K562 (cell line): ENCODE measurements around the gene LSM12. TPM values are rescaled to one million over a fixed set of nuclear protein-coding genes. Genes with fewer than 3 reads are reported as not detected.

Experiments
- ATAC-seq: fragments of 200-7000 bp; cut with Tn5 transposase; 3 replicates; pipeline ENCODE4 v1.9.1; 2020; ENCODE audit warnings: moderate library complexity
- BruUV-seq: library from RNA; stranded (reverse); fragments of 400-500 nt; replicated peaks from 2 replicates; lab custom pipeline; 2021; lab: Mats Ljungman, UMichigan
- CTCF ChIA-PET: fragments of 300-600 bp; formaldehyde crosslinking; extraction: SDS; loops from one replicate; lab custom pipeline; 2021; ENCODE audit warnings: low intra/inter-chr PET ratio; lab: Yijun Ruan, JAX
- POLR2A ChIA-PET: fragments of 300-600, 350-650 bp; sonication (Branson Sonifier 250); formaldehyde crosslinking; extraction: SDS; loops from one replicate; lab custom pipeline; 2021; ENCODE audit warnings: antibody characterized with exemption, inconsistent platforms; lab: Yijun Ruan, JAX
- DNase-seq, 4 experiments: peaks; one replicate each; pipeline versions ENCODE4 v3.0.0 to v3.0.0-alpha.2; 2011 to 2018; ENCODE audit warnings: low spot score in 3 of 4, mixed read lengths in 3 of 4; ENCODE audit errors: extremely low read depth in 1 of 4
- FAIRE-seq: peaks from 2 replicates; lab custom pipeline; 2011; peaks lifted over from hg19 to GRCh38; lab: Jason Lieb, UNC
- H2AFZ ChIP-seq: 2 replicates; pipeline ENCODE4 v1.6.0; 2011; ENCODE audit warnings: low read depth, low read length, control low read depth, inconsistent platforms
- H3K27ac ChIP-seq: fragments of 200-600 bp; 3 replicates; pipeline ENCODE4 v1.8.0; 2011; ENCODE audit warnings: low read depth, mild to moderate bottlenecking, control low read depth, inconsistent platforms, low read length, moderate library complexity, mixed read lengths; ENCODE audit errors: extremely low read depth
- H3K27me3 ChIP-seq, 2 experiments: fragments of 300-600 bp in 1 of 2; 2 replicates in 1 of 2; 3 replicates in 1 of 2; pipeline versions ENCODE4 v1.6.0 to v1.8.0; 2011; ENCODE audit warnings: inconsistent platforms in 2 of 2, low read length in 2 of 2, mild to moderate bottlenecking in 1 of 2, mixed read lengths in 1 of 2, moderate library complexity in 1 of 2; ENCODE audit not compliant: control insufficient read depth in 2 of 2, insufficient read depth in 2 of 2
- H3K36me3 ChIP-seq: fragments of 300-600 bp; 3 replicates; pipeline ENCODE4 v1.8.0; 2011; ENCODE audit warnings: mild to moderate bottlenecking, low read length, inconsistent platforms; ENCODE audit not compliant: control insufficient read depth, insufficient read depth
- H3K4me1 ChIP-seq, 2 experiments: fragments of 200-600 bp in 1 of 2; replicated peaks in 1 of 2; 2 replicates in 1 of 2; 3 replicates in 1 of 2; pipeline versions ENCODE4 v1.5.1 to v1.8.0; 2011; ENCODE audit warnings: inconsistent platforms in 2 of 2, low read length in 2 of 2, mild to moderate bottlenecking in 1 of 2, mixed read lengths in 1 of 2, moderate library complexity in 1 of 2; ENCODE audit not compliant: control insufficient read depth in 2 of 2, insufficient read depth in 2 of 2
- H3K4me2 ChIP-seq: 2 replicates; pipeline ENCODE4 v1.6.1; 2011; ENCODE audit warnings: low read length, control low read depth, inconsistent platforms, mixed read lengths; ENCODE audit not compliant: insufficient read depth
- H3K4me3 ChIP-seq: fragments of 200-600 bp; sonication (generic), shearing (Covaris generic); 2 replicates; pipeline ENCODE4 v1.5.1; 2016; ENCODE audit warnings: control low read depth, inconsistent platforms
- H3K79me2 ChIP-seq: fragments of 200-600 bp; 3 replicates; pipeline ENCODE4 v1.8.0; 2011; ENCODE audit warnings: low read length, inconsistent platforms; ENCODE audit not compliant: control insufficient read depth, insufficient read depth
- H3K9ac ChIP-seq, 2 experiments: 2 replicates each; pipeline versions ENCODE4 v1.6.0 to v1.6.1; 2011; ENCODE audit warnings: low read depth in 2 of 2, low read length in 2 of 2, control low read depth in 1 of 2, inconsistent platforms in 1 of 2, mild to moderate bottlenecking in 1 of 2, mixed read lengths in 1 of 2; ENCODE audit not compliant: insufficient read depth in 1 of 2
- H3K9me1 ChIP-seq: one replicate; pipeline ENCODE4 v1.6.0; 2011; ENCODE audit warnings: inconsistent platforms, mild to moderate bottlenecking, low read length, moderate library complexity; ENCODE audit not compliant: control insufficient read depth, insufficient read depth
- H3K9me3 ChIP-seq: replicated peaks from 2 replicates; pipeline ENCODE4 v1.5.1; 2011; ENCODE audit warnings: low read depth, low read length, inconsistent platforms; ENCODE audit not compliant: control insufficient read depth, insufficient read depth
- H4K20me1 ChIP-seq: replicated peaks from 2 replicates; pipeline ENCODE4 v1.6.1; 2011; ENCODE audit warnings: low read length, inconsistent platforms, mixed read lengths; ENCODE audit not compliant: control insufficient read depth, insufficient read depth
- DNMT1 ChIP-seq: fragments of 450-650 bp; IDR thresholded peaks from 2 replicates; pipeline ENCODE4 v1.6.1; 2016; ENCODE audit warnings: antibody characterized with exemption, mild to moderate bottlenecking
- KLF13 ChIP-seq: fragments of 450-650 bp; IDR thresholded peaks from 2 replicates; pipeline ENCODE4 v1.6.1; 2016; ENCODE audit warnings: missing genetic modification characterization, low read depth, mild to moderate bottlenecking, missing compliant biosample characterization, moderate library complexity, borderline replicate concordance
- NFIC ChIP-seq: fragments of 450-650 bp; IDR thresholded peaks from 2 replicates; pipeline ENCODE4 v1.6.1; 2017; ENCODE audit warnings: mild to moderate bottlenecking, inconsistent platforms
- POLR2G ChIP-seq: fragments of 200-400 bp; formaldehyde crosslinking; IDR thresholded peaks from 2 replicates; pipeline ENCODE4 v1.6.1; 2017; ENCODE audit warnings: low read depth, mild to moderate bottlenecking, antibody characterized with exemption, low read length, moderate library complexity
- RBFOX2 ChIP-seq: fragments of 200-400 bp; formaldehyde crosslinking; IDR thresholded peaks from 2 replicates; pipeline ENCODE4 v1.6.1; 2017; ENCODE audit warnings: low read depth, mild to moderate bottlenecking, low read length, moderate library complexity
- SMAD2 ChIP-seq: fragments of 150-350 bp; IDR thresholded peaks from 2 replicates; pipeline ENCODE4 v1.6.1; 2014; ENCODE audit warnings: low read depth, mild to moderate bottlenecking, low read length
- ZNF436 ChIP-seq: fragments of 250-450, 450-650 bp; sonication (Bioruptor Pico); formaldehyde crosslinking; IDR thresholded peaks from 2 replicates; pipeline ENCODE4 v1.7.0; 2020; ENCODE audit warnings: mild to moderate bottlenecking
- whole genome bisulfite sequencing: fragments of 100-300 bp; shearing (Covaris generic); methylation state at CpG from one replicate; pipeline ENCODE4 v1.1.6; 2016; ENCODE audit warnings: low coverage, mixed read lengths; ENCODE audit not compliant: insufficient coverage; ENCODE audit errors: missing lambda C conversion rate; 5-methylcytosine and 5-hydroxymethylcytosine counted together
- in situ Hi-C: fragments of 300-500 bp; cut with MboI; formaldehyde crosslinking; loops from 4 replicates; pipeline ENCODE4 v1.15.0; 2018; ENCODE audit warnings: inconsistent platforms, mixed read lengths
- intact Hi-C: fragments of 100-400 bp; cut with micrococcal nuclease; formaldehyde crosslinking; loops from 2 replicates; pipeline ENCODE4 v1.14.2; 2022
- polyA plus RNA-seq, 8 experiments: library from polyadenylated mRNA; depleted of rRNA in 4 of 8; stranded (reverse) in 5 of 8; unstranded in 3 of 8; fragments of >200 nt; fragmentation: Nextera tagmentation in 2 of 8; fragmentation: Illumina TruSeq in 1 of 8; extraction: Ambion mirVana in 2 of 8; extraction: Trizol in 1 of 8; gene quantifications; 2 replicates each; pipeline versions ENCODE4 v1.2.1 to v1.2.3, GENCODE V29; 2011 to 2014; ENCODE audit warnings: inconsistent platforms in 1 of 8, missing spikeins in 1 of 8
- total RNA-seq, 7 experiments: library from RNA; depleted of rRNA in 6 of 7; stranded (reverse); fragments of >200 nt in 6 of 7; fragmentation: Illumina TruSeq in 2 of 7; extraction: Trizol in 2 of 7; gene quantifications; 2 replicates each; pipeline versions ENCODE4 v1.2.1 to v1.2.3, GENCODE V29; 2011 to 2021; ENCODE audit warnings: low replicate concordance in 1 of 7
- TF ChIP-seq, protein P1 (sequence below): fragments of 250-450 bp; sonication (Bioruptor Pico); IDR thresholded peaks from 2 replicates; pipeline ENCODE4 v1.5.0; 2021

Gene LSM12
- total and polyA plus RNA-seq, 9 of the 15 experiments (the other 6 are each of a cell fraction or from before 2014, with no cell fraction given), result 53.0 to 258 (median 89.3) TPM

DNA sequence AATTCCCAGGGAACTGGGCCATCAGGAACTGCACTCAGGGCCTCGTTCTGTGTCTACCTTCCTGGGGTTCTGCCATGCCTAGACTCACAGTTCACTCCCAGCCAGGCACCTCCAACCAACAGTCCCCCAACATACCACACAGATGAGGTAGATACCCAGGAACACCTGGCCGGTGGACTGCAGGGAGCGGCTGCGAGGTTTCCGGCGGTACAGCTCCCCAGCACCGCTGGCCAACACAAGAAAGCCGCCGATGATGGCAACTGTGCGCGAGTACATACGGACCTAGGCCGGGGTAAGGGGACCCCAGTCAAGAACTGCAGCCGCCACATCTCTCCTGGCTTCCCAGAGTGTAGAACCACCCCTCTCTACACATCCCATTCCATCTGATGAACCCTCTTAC is 53.6 kb downstream of the LSM12 start:
- 0 out of 2 replicates have a peak, but pooled peaks cover 4% of the 10 kb centered on the region for H4K20me1 ChIP-seq
- DNase-seq, result peak in 1 of 4 experiments; percentile 8
- H3K36me3 ChIP-seq, result peaks cover 16% of the 10 kb centered on the region; the same call in 1 of the 3 replicates
- H3K4me3 ChIP-seq, result no peak overlapping the region
- H3K79me2 ChIP-seq, result peaks cover 12% of the 10 kb centered on the region; the same call in 2 of the 3 replicates
- CTCF ChIA-PET, result no interaction called here
- ATAC-seq, result no peak
- TF ChIP-seq DNMT1, result no peak
- no peak for TF ChIP-seq SMAD2
- TF ChIP-seq RBFOX2, result 0 out of 2 replicates have a peak, but pooled peaks have one; percentile 19
- TF ChIP-seq POLR2G, result 0 out of 2 replicates have a peak, but pooled peaks have one; percentile 16
- TF ChIP-seq KLF13 (tag), result no peak
- H3K9me1 ChIP-seq, result no peaks in the 10 kb centered on the region
- no peak overlapping the region for H3K27ac ChIP-seq
- BruUV-seq, result no TSS peak
- in situ Hi-C loops, result no loop called here
- peak overlapping the region in 1 of 2 experiments; percentile 18; a peak in 2 of 4 replicates for H3K9ac ChIP-seq
- H3K4me1 ChIP-seq, result peaks cover 4 to 20% of the 10 kb centered on the region in 2 experiments; a peak in 4 of 5 replicates
- intact Hi-C loops, result loop anchor here (10.0 kb wide), 1 partner anchor 152 kb away; no protein-coding TSS in a partner anchor
- H3K4me2 ChIP-seq, result no peak overlapping the region
- WGBS, result 94% methylated on average over 14 of the region's 14 CpGs
- H2AFZ ChIP-seq, result no peak overlapping the region
- no peaks in the 10 kb centered on the region for H3K27me3 ChIP-seq
- POLR2A ChIA-PET, result no interaction called here
- no peak for FAIRE-seq
- H3K9me3 ChIP-seq, result no peaks in the 10 kb centered on the region

GRCh38 chr17:44012391-44012790 is 54.1 kb downstream of the LSM12 start:
- no TSS peak for BruUV-seq
- H3K9ac ChIP-seq, result peak overlapping the region in 1 of 2 experiments; percentile 18; a peak in 1 of 4 replicates
- in situ Hi-C loops, result no loop called here
- FAIRE-seq (no peak), DNase-seq (no peak), ATAC-seq (no peak)
- no peak overlapping the region for H3K4me2 ChIP-seq
- no peak overlapping the region for H3K27ac ChIP-seq
- TF ChIP-seq, protein P1, sequence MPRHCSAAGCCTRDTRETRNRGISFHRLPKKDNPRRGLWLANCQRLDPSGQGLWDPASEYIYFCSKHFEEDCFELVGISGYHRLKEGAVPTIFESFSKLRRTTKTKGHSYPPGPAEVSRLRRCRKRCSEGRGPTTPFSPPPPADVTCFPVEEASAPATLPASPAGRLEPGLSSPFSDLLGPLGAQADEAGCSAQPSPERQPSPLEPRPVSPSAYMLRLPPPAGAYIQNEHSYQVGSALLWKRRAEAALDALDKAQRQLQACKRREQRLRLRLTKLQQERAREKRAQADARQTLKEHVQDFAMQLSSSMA, result no peak
- TF ChIP-seq NFIC (peak; percentile 48), ZNF436 (no peak)
- H3K36me3 ChIP-seq, result peaks cover 16% of the 10 kb centered on the region; the same call in 1 of the 3 replicates
- H2AFZ ChIP-seq, result no peak overlapping the region
- peaks cover 12% of the 10 kb centered on the region; the same call in 2 of the 3 replicates for H3K79me2 ChIP-seq
- POLR2A ChIA-PET, result no interaction called here
- CTCF ChIA-PET, result no interaction called here
- no peak overlapping the region for H3K4me3 ChIP-seq
- intact Hi-C loops, result loop anchor here (10.0 kb wide), 1 partner anchor 152 kb away; no protein-coding TSS in a partner anchor
- no peaks in the 10 kb centered on the region for H3K9me1 ChIP-seq
- H3K4me1 ChIP-seq, result peaks cover 4 to 21% of the 10 kb centered on the region in 2 experiments
- no peaks in the 10 kb centered on the region for H3K9me3 ChIP-seq
- WGBS, result 36% methylated on average over 3 of the region's 3 CpGs
- H3K27me3 ChIP-seq, result no peaks in the 10 kb centered on the region
- H4K20me1 ChIP-seq, result peaks cover 6% of the 10 kb centered on the region; the same call in 1 of the 2 replicates
